Stimulated activated naive B cell treated with anti-CD40 and anti-IgM and Interleukin-4, amounts not matched to agents 10 μg/mL and 1 μg/mL and 100 μg/mL, for 72 hours (primary cell): Measurements from ENCODE around the gene VAMP7.
"Not testable (repeated sequence)": the region's sequence is repeated elsewhere in the genome, so short reads cannot be mapped to it uniquely, and the experiment has no call there.

Experiments
- ATAC-seq, 2 donors: fragments of 150-1000 bp; cut with Tn5 transposase; replicated peaks; 2 replicates each; pipeline ENCODE4 v1.10.0; 2021; ENCODE audit warnings: moderate library complexity in 1 of 2
- DNase-seq: peaks from one replicate; pipeline ENCODE4 v3.0.0; 2021
- H3K27ac Mint-ChIP-seq: one replicate; pipeline ENCODE4 v1.8.0; 2022; ENCODE audit warnings: mild to moderate bottlenecking, mixed read lengths
- H3K27me3 Mint-ChIP-seq, 2 donors: one replicate each; pipeline ENCODE4 v1.8.0; 2022; ENCODE audit warnings: mixed read lengths in 2 of 2
- H3K36me3 Mint-ChIP-seq, 2 donors: one replicate each; pipeline ENCODE4 v1.8.0; 2022; ENCODE audit warnings: mixed read lengths in 2 of 2, mild to moderate bottlenecking in 1 of 2
- H3K4me1 Mint-ChIP-seq, 2 donors: one replicate each; pipeline ENCODE4 v1.8.0; 2022; ENCODE audit warnings: mixed read lengths in 2 of 2, mild to moderate bottlenecking in 1 of 2
- H3K4me3 Mint-ChIP-seq, 2 donors: one replicate each; pipeline ENCODE4 v1.8.0; 2022; ENCODE audit warnings: mild to moderate bottlenecking in 2 of 2, mixed read lengths in 2 of 2, moderate library complexity in 1 of 2
- H3K9me3 Mint-ChIP-seq, 2 donors: one replicate each; pipeline ENCODE4 v1.8.0; 2022; ENCODE audit warnings: mixed read lengths in 2 of 2, mild to moderate bottlenecking in 1 of 2

The VAMP7 gene, protein sequence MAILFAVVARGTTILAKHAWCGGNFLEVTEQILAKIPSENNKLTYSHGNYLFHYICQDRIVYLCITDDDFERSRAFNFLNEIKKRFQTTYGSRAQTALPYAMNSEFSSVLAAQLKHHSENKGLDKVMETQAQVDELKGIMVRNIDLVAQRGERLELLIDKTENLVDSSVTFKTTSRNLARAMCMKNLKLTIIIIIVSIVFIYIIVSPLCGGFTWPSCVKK

GRCh38 chrX:155881158-155881993, at the start of gene VAMP7:
TSS of gene VAMP7 (plus strand) at chrX:155881345. CDS start at chrX:155889467, 8,122 bp downstream.
- ATAC-seq (peak; percentile 95 to 96), DNase-seq (peak; percentile 78)
- H3K4me1 Mint-ChIP-seq: peaks cover 17 to 20% of the 10 kb centered on the region in 2 donors
- H3K9me3 Mint-ChIP-seq: peaks cover 0 to 5% of the 10 kb centered on the region in 2 donors
- H3K36me3 Mint-ChIP-seq: peaks cover 0 to 5% of the 10 kb centered on the region in 2 donors
- peak within 1 kb of the TSS; percentile 95 to 99 for H3K4me3 Mint-ChIP-seq
- H3K27me3 Mint-ChIP-seq: no peaks in the 10 kb centered on the region
- peak within 1 kb of the TSS; percentile 98 for H3K27ac Mint-ChIP-seq

- Mint-ChIP-seq H3K27me3 (peaks cover 0 to under 1% of the 10 kb centered on the region in 2 donors), H3K27ac (no peak overlapping the region), H3K36me3 (no peaks in the 10 kb centered on the region), H3K4me3 (no peak overlapping the region), H3K9me3 (peaks cover 15 to 16% of the 10 kb centered on the region in 2 donors), H3K4me1 (peaks cover 0 to 4% of the 10 kb centered on the region in 2 donors)
- peak; percentile 83 to 89 for ATAC-seq
- no peak for DNase-seq
These were observed 39.9 kb upstream of the VAMP7 start for GRCh38 chrX:155841232-155841631.

DNA sequence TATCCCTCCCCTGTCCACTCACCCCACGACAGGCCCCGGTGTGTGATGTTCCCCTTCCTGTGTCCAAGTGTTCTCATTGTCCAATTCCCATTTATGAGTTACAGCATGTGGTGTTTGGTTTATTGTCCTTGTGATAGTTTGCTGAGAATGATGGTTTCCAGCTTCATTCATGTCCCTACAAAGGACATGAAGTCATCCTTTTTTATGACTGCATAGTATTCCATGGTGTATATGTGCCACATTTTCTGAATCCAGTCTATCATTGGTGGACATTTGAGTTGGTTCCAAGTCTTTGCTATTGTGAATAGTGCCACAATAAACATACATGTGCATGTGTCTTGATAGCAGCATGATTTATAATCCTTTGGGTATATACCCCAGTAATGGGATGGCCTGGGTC, 29.4 kb upstream of the VAMP7 start:
- H3K9me3 Mint-ChIP-seq, H3K27ac Mint-ChIP-seq, ATAC-seq, DNase-seq, H3K4me1 Mint-ChIP-seq, H3K4me3 Mint-ChIP-seq, H3K36me3 Mint-ChIP-seq, H3K27me3 Mint-ChIP-seq: not testable (repeated sequence)

DNA sequence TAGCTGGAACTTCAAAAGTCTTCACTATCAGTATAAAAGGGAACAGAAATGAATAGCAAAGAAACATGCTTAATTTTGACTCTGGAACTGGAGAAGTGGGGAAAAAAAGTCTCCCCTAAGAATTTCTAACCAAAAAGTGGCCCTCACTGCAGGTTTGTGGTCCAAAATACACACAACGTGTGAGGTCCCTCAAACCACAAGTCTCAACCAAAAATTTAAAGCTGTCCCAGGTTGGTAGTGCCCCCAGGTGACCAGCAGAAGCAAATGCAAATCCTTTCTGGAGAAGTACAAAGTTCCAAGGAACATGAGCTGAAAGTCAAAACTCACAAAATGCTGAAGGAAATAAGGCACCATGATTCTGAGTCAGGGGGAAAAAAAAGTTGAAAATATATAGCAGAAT, 23.6 kb upstream of the VAMP7 start:
- H3K36me3 Mint-ChIP-seq: no peaks in the 10 kb centered on the region

GRCh38 chrX:155864655-155865054, 16.5 kb upstream of the VAMP7 start:
- ATAC-seq (no peak), DNase-seq (no peak)
- Mint-ChIP-seq H3K4me1 (peaks cover 0 to 6% of the 10 kb centered on the region in 2 donors), H3K36me3 (no peaks in the 10 kb centered on the region), H3K4me3 (no peak overlapping the region), H3K27me3 (peaks cover 0 to 7% of the 10 kb centered on the region in 2 donors), H3K9me3 (peaks cover 5 to 14% of the 10 kb centered on the region in 2 donors), H3K27ac (no peak overlapping the region)

More for the DNA sequence above, 23.6 kb upstream of the VAMP7 start:
- no peak for DNase-seq
- peaks cover 0 to 4% of the 10 kb centered on the region in 2 donors for H3K9me3 Mint-ChIP-seq
- H3K4me3 Mint-ChIP-seq: no peak overlapping the region
- H3K27ac Mint-ChIP-seq: no peak overlapping the region
- H3K4me1 Mint-ChIP-seq: peaks cover 0 to 6% of the 10 kb centered on the region in 2 donors
- peak in 1 of 2 donors; percentile 50 for ATAC-seq
- no peaks in the 10 kb centered on the region for H3K27me3 Mint-ChIP-seq

DNA sequence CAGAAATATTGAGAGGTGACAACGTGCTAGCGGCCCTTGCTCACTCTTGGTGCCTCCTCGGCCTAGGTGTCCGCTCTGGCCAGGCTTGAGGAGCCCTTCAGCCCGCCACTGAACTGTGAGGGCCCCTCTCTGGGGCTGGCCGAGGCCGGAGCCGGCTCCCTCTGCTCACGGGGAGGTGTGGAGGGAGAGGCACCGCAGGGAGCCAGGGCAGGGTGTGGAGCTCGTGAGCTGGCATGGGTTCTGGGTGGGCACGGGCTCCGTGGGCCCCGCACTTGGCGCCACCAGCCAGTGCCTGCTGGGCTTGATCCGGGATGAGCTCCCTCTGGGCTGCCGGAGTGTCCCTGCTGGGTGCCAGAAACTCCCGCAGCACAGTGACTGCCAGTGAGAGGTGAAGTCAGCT, 16.0 kb upstream of the VAMP7 start:
- Mint-ChIP-seq H3K36me3 (no peaks in the 10 kb centered on the region), H3K4me3 (no peak overlapping the region), H3K27me3 (peaks cover 0 to 7% of the 10 kb centered on the region in 2 donors), H3K4me1 (peaks cover 0 to 6% of the 10 kb centered on the region in 2 donors), H3K9me3 (peaks cover 5 to 16% of the 10 kb centered on the region in 2 donors), H3K27ac (no peak overlapping the region)
- DNase-seq (no peak), ATAC-seq (no peak)

DNA sequence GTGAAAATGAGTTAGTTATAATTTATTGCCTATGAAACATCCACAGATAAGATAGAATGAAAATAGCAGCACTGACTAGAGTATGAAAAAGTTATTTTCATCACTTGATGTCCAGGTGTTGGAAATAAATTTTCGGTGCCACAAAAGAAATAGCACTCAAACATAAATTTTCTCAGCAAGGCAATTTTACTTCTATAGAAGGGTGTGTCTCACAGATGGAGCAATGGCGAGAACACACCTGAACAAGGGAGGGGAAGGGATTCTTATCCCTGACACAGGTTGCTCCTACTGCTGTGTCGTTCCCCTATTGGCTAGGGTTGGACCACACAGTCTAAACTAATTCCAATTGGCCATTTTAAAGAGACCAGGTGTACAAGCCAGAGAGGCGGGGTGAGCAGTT, 13.3 kb upstream of the VAMP7 start:
- DNase-seq: no peak
- peaks cover 5 to 16% of the 10 kb centered on the region in 2 donors for H3K9me3 Mint-ChIP-seq
- H3K4me3 Mint-ChIP-seq: no peak overlapping the region
- no peaks in the 10 kb centered on the region for H3K36me3 Mint-ChIP-seq
- peaks cover 0 to 7% of the 10 kb centered on the region in 2 donors for H3K27me3 Mint-ChIP-seq
- no peak overlapping the region for H3K27ac Mint-ChIP-seq
- no peak for ATAC-seq
- no peaks in the 10 kb centered on the region for H3K4me1 Mint-ChIP-seq

DNA sequence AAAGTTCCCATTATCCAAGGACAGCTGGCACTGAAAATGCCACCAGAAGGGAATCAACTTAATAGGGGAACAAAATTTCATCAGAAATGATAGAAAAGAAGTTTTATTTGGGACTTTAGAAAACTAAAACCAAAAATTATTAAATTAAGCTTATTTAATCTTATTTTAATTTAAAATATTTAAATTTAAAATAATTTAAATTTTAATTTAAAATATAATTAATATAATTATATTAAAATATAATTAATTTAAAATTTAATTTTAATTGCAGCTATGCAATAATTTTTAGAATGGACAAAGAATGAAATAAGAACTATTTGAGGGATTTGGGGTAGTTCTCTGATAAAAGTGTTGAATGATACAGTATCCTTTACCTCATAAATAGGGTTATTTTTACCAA, 10.2 kb upstream of the VAMP7 start:
- H3K36me3 Mint-ChIP-seq: no peaks in the 10 kb centered on the region
- H3K4me1 Mint-ChIP-seq: peaks cover 0 to 5% of the 10 kb centered on the region in 2 donors
- DNase-seq (no peak), ATAC-seq (no peak)
- H3K27ac Mint-ChIP-seq: no peak overlapping the region
- H3K27me3 Mint-ChIP-seq: peaks cover 5 to 12% of the 10 kb centered on the region in 2 donors
- no peak overlapping the region for H3K4me3 Mint-ChIP-seq
- H3K9me3 Mint-ChIP-seq: peaks cover 5 to 14% of the 10 kb centered on the region in 2 donors

DNA sequence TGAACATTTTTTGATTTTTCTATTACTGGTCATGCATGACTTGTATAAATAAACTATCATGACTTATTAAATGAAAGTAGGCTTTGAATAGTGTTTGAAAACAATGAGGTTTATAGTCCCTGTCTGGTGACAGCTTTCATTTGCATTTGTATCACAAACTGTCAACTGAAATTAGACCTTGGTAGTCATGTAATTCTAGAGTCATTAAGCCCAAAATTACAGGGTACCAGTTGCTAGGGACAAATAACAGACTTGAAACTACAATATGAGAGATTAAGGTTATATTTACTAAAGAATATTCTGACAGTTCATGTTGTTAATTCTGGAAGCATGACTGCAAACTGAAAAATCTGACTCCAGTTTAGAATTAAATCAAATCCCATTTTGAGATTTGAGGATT, 9.2 kb upstream of the VAMP7 start:
- DNase-seq: no peak
- Mint-ChIP-seq H3K4me3 (no peak overlapping the region), H3K36me3 (no peaks in the 10 kb centered on the region), H3K4me1 (peaks cover 2 to 9% of the 10 kb centered on the region in 2 donors), H3K27ac (no peak overlapping the region), H3K9me3 (peaks cover 5 to 13% of the 10 kb centered on the region in 2 donors), H3K27me3 (peaks cover 5 to 12% of the 10 kb centered on the region in 2 donors)
- ATAC-seq: no peak

- no peak for ATAC-seq
- H3K4me3 Mint-ChIP-seq: no peak overlapping the region
- no peaks in the 10 kb centered on the region for H3K36me3 Mint-ChIP-seq
- peaks cover under 1 to 8% of the 10 kb centered on the region in 2 donors for H3K9me3 Mint-ChIP-seq
- DNase-seq: no peak
- peaks cover 6 to 13% of the 10 kb centered on the region in 2 donors for H3K4me1 Mint-ChIP-seq
- H3K27ac Mint-ChIP-seq: no peak overlapping the region
- H3K27me3 Mint-ChIP-seq: peaks cover 5 to 12% of the 10 kb centered on the region in 2 donors
These were observed 8.0 kb upstream of the VAMP7 start for GRCh38 chrX:155873188-155873587.

DNA sequence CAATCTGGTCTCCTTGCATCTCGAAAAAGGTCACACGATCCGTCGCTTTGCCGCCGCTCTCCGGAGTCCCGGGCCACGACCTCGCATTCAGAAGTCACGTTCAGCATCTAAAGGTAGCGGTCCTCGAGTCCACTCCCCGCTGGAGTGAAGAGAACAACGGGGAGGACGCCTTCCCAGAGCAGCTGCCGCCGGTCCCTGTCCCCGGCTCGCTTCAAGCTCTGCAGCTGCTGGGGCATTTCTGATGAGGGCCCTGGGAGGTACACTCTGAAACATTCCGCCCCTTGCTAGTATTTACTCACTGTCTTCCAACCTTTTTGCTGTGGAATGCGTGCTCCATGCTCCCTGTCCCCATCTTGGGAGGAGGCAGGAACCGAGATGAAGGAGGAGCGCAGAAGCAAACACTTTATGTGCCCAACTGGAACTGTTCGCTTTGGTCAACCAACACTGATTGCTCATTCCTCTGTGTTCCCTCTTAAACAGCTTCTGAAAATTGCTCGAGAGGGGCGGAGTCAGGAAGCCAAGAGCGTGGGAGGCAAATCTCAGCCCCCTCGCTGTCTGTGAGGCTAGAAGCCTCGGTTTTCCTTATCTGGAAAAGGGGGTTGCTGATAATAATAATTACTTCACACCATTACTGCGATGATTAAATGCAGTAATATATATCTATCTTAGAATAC, 6.4 kb upstream of the VAMP7 start:
- ATAC-seq (no peak), DNase-seq (no peak)

GRCh38 chrX:155876704-155877103, 4.4 kb upstream of the VAMP7 start:
- H3K27ac Mint-ChIP-seq: peak overlapping the region; percentile 62
- H3K27me3 Mint-ChIP-seq: peaks cover 5 to 12% of the 10 kb centered on the region in 2 donors
- H3K4me3 Mint-ChIP-seq: peak overlapping the region; percentile 27 to 66
- ATAC-seq: peak; percentile 33 to 39
- H3K9me3 Mint-ChIP-seq: peaks cover 0 to 3% of the 10 kb centered on the region in 2 donors
- no peak for DNase-seq
- no peaks in the 10 kb centered on the region for H3K36me3 Mint-ChIP-seq
- H3K4me1 Mint-ChIP-seq: peaks cover 8 to 14% of the 10 kb centered on the region in 2 donors

More for the DNA sequence above, 6.4 kb upstream of the VAMP7 start:
- H3K36me3 Mint-ChIP-seq: no peaks in the 10 kb centered on the region
- peaks cover 5 to 12% of the 10 kb centered on the region in 2 donors for H3K27me3 Mint-ChIP-seq
- peak overlapping the region; percentile 65 to 69 for H3K4me3 Mint-ChIP-seq
- peaks cover 0 to 1% of the 10 kb centered on the region in 2 donors for H3K9me3 Mint-ChIP-seq
- peaks cover 6 to 13% of the 10 kb centered on the region in 2 donors for H3K4me1 Mint-ChIP-seq
- no peak overlapping the region for H3K27ac Mint-ChIP-seq

- H3K9me3 Mint-ChIP-seq: peaks cover 0 to 5% of the 10 kb centered on the region in 2 donors
- peak overlapping the region; percentile 27 to 66 for H3K4me3 Mint-ChIP-seq
- peak; percentile 29 for ATAC-seq
- DNase-seq: no peak
- H3K27ac Mint-ChIP-seq: peak overlapping the region; percentile 9
- peaks cover 11 to 20% of the 10 kb centered on the region in 2 donors for H3K4me1 Mint-ChIP-seq
- peaks cover 5 to 12% of the 10 kb centered on the region in 2 donors for H3K27me3 Mint-ChIP-seq
- no peaks in the 10 kb centered on the region for H3K36me3 Mint-ChIP-seq
These were observed 3.9 kb upstream of the VAMP7 start for GRCh38 chrX:155877288-155877687.

DNA sequence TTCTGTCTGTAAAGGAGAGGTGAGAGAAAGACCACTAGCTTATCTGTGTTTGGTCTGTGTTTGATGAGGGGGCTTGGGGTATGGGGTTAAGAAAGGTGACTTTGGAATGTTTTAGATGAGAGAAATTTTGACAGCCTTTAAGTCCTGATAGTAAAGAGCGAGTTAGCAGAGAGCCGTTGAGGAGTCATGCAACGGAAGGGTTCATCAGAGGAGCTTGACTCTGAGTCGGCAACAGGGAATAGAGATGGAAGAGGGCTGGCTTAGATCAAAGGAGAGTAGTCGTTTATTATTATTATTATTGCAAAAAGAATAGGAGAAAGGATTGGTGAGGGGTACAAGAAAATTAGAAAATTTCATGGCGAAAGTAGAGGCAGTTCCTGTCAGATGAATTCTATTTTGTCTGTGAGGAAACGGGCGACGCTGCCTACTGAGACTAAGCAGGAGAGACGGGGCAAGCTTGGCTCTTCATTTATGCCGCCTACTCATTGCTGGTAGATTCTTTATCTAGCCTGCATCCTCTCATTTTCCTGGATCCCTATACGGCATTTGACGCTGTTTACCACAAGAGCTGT, 473 bp upstream of the VAMP7 start:
- peak overlapping the region; percentile 95 to 99 for H3K4me3 Mint-ChIP-seq
- DNase-seq (no peak), ATAC-seq (peak in 1 of 2 donors; percentile 3)
- peaks cover 0 to 5% of the 10 kb centered on the region in 2 donors for H3K9me3 Mint-ChIP-seq
- H3K27me3 Mint-ChIP-seq: no peaks in the 10 kb centered on the region
- H3K4me1 Mint-ChIP-seq: peaks cover 15 to 20% of the 10 kb centered on the region in 2 donors
- H3K36me3 Mint-ChIP-seq: peaks cover 0 to 5% of the 10 kb centered on the region in 2 donors
- H3K27ac Mint-ChIP-seq: peak overlapping the region; percentile 98
